C4-2B (cell line): Measurements from ENCODE around the gene FLT3LG.

ENCODE experiments used
- H3K27ac ChIP-seq: fragments of 450-650 bp; 2 replicates; pipeline ENCODE4 v1.5.1; 2017
- ZFX ChIP-seq: fragments of 450-650 bp; IDR thresholded peaks from 2 replicates; pipeline ENCODE4 v1.6.1; 2017
- TF ChIP-seq, protein P1 (sequence below): fragments of 450-650 bp; conservative IDR thresholded peaks from 2 replicates; pipeline ENCODE4 v1.5.1; 2017; ENCODE audit warnings: mild to moderate bottlenecking

FLT3LG gene

GRCh38 chr19:49533551-49534488, 59.8 kb downstream of the FLT3LG start:
- TF ChIP-seq, protein P1, sequence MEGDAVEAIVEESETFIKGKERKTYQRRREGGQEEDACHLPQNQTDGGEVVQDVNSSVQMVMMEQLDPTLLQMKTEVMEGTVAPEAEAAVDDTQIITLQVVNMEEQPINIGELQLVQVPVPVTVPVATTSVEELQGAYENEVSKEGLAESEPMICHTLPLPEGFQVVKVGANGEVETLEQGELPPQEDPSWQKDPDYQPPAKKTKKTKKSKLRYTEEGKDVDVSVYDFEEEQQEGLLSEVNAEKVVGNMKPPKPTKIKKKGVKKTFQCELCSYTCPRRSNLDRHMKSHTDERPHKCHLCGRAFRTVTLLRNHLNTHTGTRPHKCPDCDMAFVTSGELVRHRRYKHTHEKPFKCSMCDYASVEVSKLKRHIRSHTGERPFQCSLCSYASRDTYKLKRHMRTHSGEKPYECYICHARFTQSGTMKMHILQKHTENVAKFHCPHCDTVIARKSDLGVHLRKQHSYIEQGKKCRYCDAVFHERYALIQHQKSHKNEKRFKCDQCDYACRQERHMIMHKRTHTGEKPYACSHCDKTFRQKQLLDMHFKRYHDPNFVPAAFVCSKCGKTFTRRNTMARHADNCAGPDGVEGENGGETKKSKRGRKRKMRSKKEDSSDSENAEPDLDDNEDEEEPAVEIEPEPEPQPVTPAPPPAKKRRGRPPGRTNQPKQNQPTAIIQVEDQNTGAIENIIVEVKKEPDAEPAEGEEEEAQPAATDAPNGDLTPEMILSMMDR = no peak; the same call in 1 of the 2 replicates
- no peak for TF ChIP-seq ZFX

GRCh38 chr19:49534632-49535385, 60.8 kb downstream of the FLT3LG start:
- TF ChIP-seq, protein P1 = no peak
- no peak for TF ChIP-seq ZFX
- H3K27ac ChIP-seq = peak overlapping the region; percentile 59

More at GRCh38 chr19:49533551-49534488, 59.8 kb downstream of the FLT3LG start:
- peak overlapping the region; percentile 59 for H3K27ac ChIP-seq
